Pancreas (tissue), 10 donors: ENCODE measurements around the gene RBM44. TPM values are rescaled to one million over a fixed set of nuclear protein-coding genes. Genes with fewer than 3 reads are reported as not detected.
"Not testable (repeated sequence)": the region's sequence is repeated elsewhere in the genome, so short reads cannot be mapped to it uniquely, and the experiment has no call there.

Experiments used
- ATAC-seq, 4 donors: fragments of 200-7000 bp; cut with Tn5 transposase; one replicate each; pipeline versions ENCODE4 v1.8.0 to v1.9.1; 2020; ENCODE audit warnings: mild to moderate bottlenecking in 4 of 4, moderate library complexity in 4 of 4
- DNase-seq, 6 donors: peaks; one replicate each; pipeline ENCODE4 v3.0.0-alpha.2; 2020
- FAIRE-seq: peaks from 2 replicates; lab custom pipeline; 2012; peaks lifted over from hg19 to GRCh38; lab: Jason Lieb, UNC
- H3K27ac ChIP-seq, 4 donors: fragments of 200-600 bp; sonication (generic); 1 replicate in 3 of 4; 2 replicates in 1 of 4; pipeline versions ENCODE4 v1.5.0 to v1.8.0; 2020
- H3K27me3 ChIP-seq, 4 donors: fragments of 200-600 bp; one replicate each; pipeline ENCODE4 v1.8.0; 2021
- H3K36me3 ChIP-seq, 3 donors: fragments of 200-600 bp; sonication (generic) in 1 of 3; one replicate each; pipeline versions ENCODE4 v1.5.0 to v1.8.0; 2020 to 2021
- H3K4me1 ChIP-seq, 3 donors: fragments of 200-600 bp; one replicate each; pipeline ENCODE4 v1.8.0; 2021
- H3K4me3 ChIP-seq, 4 donors: fragments of 200-600 bp; sonication (generic) in 2 of 4; one replicate each; pipeline versions ENCODE4 v1.5.0 to v1.8.0; 2020 to 2021
- H3K9me3 ChIP-seq, 4 donors: fragments of 200-600 bp; one replicate each; pipeline ENCODE4 v1.8.0; 2021
- CTCF ChIP-seq, 4 donors: fragments of 200-600 bp; sonication (generic) in 3 of 4; IDR thresholded peaks; one replicate each; pipeline versions ENCODE4 v1.5.0 to v1.8.0; 2021; ENCODE audit warnings: antibody characterized with exemption in 4 of 4
- WGBS, 2 donors: extraction: QIAGEN DNeasy Blood & Tissue Kit; methylation state at CpG; one replicate each; pipeline ENCODE4 v1.1.7; 2013; 5-methylcytosine and 5-hydroxymethylcytosine counted together
- intact Hi-C, 3 donors: fragments of 100-400 bp; cut with DNase I; formaldehyde crosslinking; loops; one replicate each; pipeline versions ENCODE4 v1.11.1 to v1.14.2; 2022
- polyA plus RNA-seq, 2 donors: library from polyadenylated mRNA; stranded (reverse); fragments of 200-250 nt; gene quantifications; one replicate each; pipeline ENCODE4 v1.2.3, GENCODE V29; 2013
- total RNA-seq, 6 donors: library from RNA; stranded (reverse); fragmentation: NEBNext Ultra II Directional in 4 of 6; extraction: Animal tissue kit (Norgen Biotek cat#: 25700) in 4 of 6; gene quantifications; one replicate each; pipeline versions ENCODE4 v1.2.1 to v1.2.4, GENCODE V29; 2021 to 2023
- donor health status: healthy with polysubstance abuse.
- donor health status: DM: no; HTN: no; CAD: no; lungs with moderate emphysema.
- donor health status: DM: no; HTN: no; CAD: no.
- donor health status: control.
- donor health status: control.
- donor health status: Bipolar disorder and iron deficiency.
- donor health status: DM: yes; HTN: yes; CAD: no.
- donor health status: DM: no; HTN: no; CAD: no.
- donor health status: DM: no; HTN: no; CAD: no.
- donor health status: DM: yes; HTN: yes; CAD: no.

The RBM44 gene
- total and polyA plus RNA-seq, 8 donors, result 0.09 to 0.47 (median 0.32) TPM

GRCh38 chr2:237759176-237759575, 39.4 kb upstream of the RBM44 start:
- Histone ChIP-seq H3K27ac (no peak overlapping the region), H3K4me3 (no peak overlapping the region), H3K36me3 (peaks cover 8 to 56% (median 11%) of the 10 kb centered on the region in 3 donors), H3K4me1 (no peaks in the 10 kb centered on the region), H3K9me3 (no peaks in the 10 kb centered on the region), H3K27me3 (no peaks in the 10 kb centered on the region)
- 89% methylated on average over 10 of the region's 10 CpGs for WGBS, 2 donors
- TF ChIP-seq CTCF (IDR thresholded peaks at IDR 0.05), result no peak
- intact Hi-C loops, result no loop called here
- FAIRE-seq (no peak), ATAC-seq (no peak), DNase-seq (no peak)

- Histone ChIP-seq H3K9me3 (no peaks in the 10 kb centered on the region), H3K4me1 (no peaks in the 10 kb centered on the region), H3K27ac (no peak overlapping the region), H3K27me3 (no peaks in the 10 kb centered on the region), H3K4me3 (no peak overlapping the region), H3K36me3 (peaks cover 4 to 40% (median 7%) of the 10 kb centered on the region in 3 donors)
- 85 to 86% methylated on average over 23 of the region's 23 CpGs for WGBS, 2 donors
- no peak for TF ChIP-seq CTCF (IDR thresholded peaks at IDR 0.05)
- ATAC-seq (no peak), DNase-seq (no peak), FAIRE-seq (no peak)
- intact Hi-C loops, result no loop called here
These were observed 37.8 kb upstream of the RBM44 start for GRCh38 chr2:237760506-237761502.

- WGBS, 2 donors, result 91 to 92% methylated on average over 9 of the region's 9 CpGs
- H3K4me3 ChIP-seq, intact Hi-C loops, H3K9me3 ChIP-seq, DNase-seq, H3K27ac ChIP-seq, H3K4me1 ChIP-seq, ATAC-seq, FAIRE-seq, H3K27me3 ChIP-seq: not testable (repeated sequence)
- peaks cover under 1 to 23% (median 4%) of the 10 kb centered on the region in 3 donors for H3K36me3 ChIP-seq
These were observed 36.0 kb upstream of the RBM44 start for GRCh38 chr2:237762291-237763182.

- H3K4me1 ChIP-seq, result no peaks in the 10 kb centered on the region
- H3K27me3 ChIP-seq, result no peaks in the 10 kb centered on the region
- no peak for TF ChIP-seq CTCF (IDR thresholded peaks at IDR 0.05)
- no peak overlapping the region for H3K4me3 ChIP-seq
- intact Hi-C loops, result no loop called here
- ATAC-seq (no peak), FAIRE-seq (no peak), DNase-seq (no peak)
- H3K9me3 ChIP-seq, result no peaks in the 10 kb centered on the region
- peaks cover 0 to 17% (median 0%) of the 10 kb centered on the region in 3 donors for H3K36me3 ChIP-seq
- 95 to 97% methylated on average over 10 of the region's 10 CpGs for WGBS, 2 donors
- H3K27ac ChIP-seq, result no peak overlapping the region
These were observed 34.8 kb upstream of the RBM44 start for GRCh38 chr2:237763812-237764211.

GRCh38 chr2:237765122-237765521, 33.5 kb upstream of the RBM44 start:
- intact Hi-C loops, H3K4me3 ChIP-seq, H3K27ac ChIP-seq, FAIRE-seq, DNase-seq, ATAC-seq, H3K9me3 ChIP-seq, H3K27me3 ChIP-seq, H3K4me1 ChIP-seq: not testable (repeated sequence)
- H3K36me3 ChIP-seq, result peaks cover 0 to 12% (median 0%) of the 10 kb centered on the region in 3 donors
- 92 to 99% methylated on average over 6 of the region's 6 CpGs for WGBS, 2 donors
